Cardiac fibroblast (primary cell): ENCODE data around the gene MAML2.
A peak's percentile ranks its signal among the peaks of the same experiment; 100 is the strongest.

Experiments used
- DNase-seq, 2 donors: peaks; one replicate each; pipeline versions ENCODE4 v3.0.0 to v3.0.0-alpha.2; 2010; ENCODE audit warnings: low read depth in 2 of 2
- H3K4me3 ChIP-seq, 2 donors: replicated peaks in 1 of 2; 1 replicate in 1 of 2; 2 replicates in 1 of 2; pipeline ENCODE4 v1.5.1; 2011; ENCODE audit warnings: low read depth in 2 of 2, low read length in 2 of 2, mild to moderate bottlenecking in 2 of 2, moderate library complexity in 1 of 2
- TF ChIP-seq, protein P1 (sequence below): IDR thresholded peaks from one replicate; pipeline ENCODE4 v1.5.1; 2011; ENCODE audit warnings: low read depth, mild to moderate bottlenecking, low read length, inconsistent platforms

MAML2 gene

DNA sequence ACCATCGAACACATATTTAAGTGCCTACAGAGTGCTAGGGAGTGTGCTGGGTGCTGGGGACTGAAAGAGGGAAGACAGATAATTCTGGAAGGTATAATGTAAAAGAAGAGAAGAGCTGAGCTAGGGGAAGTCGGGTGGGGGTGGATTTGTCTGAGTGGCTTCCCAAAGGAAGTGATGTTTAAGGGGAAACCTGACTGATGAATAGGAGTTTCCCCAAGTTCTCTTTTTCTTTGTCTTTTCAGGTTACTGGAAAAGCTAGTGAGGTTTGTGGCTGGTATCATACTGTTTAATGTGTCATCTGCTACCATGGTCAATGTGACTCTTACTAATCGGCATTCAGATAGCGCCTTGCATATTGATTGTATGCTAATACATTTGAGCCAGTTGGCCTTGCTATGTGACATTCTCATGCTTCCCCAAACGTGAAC, 267.4 kb downstream of the MAML2 start:
- H3K4me3 ChIP-seq = no peak overlapping the region
- TF ChIP-seq, protein P1, sequence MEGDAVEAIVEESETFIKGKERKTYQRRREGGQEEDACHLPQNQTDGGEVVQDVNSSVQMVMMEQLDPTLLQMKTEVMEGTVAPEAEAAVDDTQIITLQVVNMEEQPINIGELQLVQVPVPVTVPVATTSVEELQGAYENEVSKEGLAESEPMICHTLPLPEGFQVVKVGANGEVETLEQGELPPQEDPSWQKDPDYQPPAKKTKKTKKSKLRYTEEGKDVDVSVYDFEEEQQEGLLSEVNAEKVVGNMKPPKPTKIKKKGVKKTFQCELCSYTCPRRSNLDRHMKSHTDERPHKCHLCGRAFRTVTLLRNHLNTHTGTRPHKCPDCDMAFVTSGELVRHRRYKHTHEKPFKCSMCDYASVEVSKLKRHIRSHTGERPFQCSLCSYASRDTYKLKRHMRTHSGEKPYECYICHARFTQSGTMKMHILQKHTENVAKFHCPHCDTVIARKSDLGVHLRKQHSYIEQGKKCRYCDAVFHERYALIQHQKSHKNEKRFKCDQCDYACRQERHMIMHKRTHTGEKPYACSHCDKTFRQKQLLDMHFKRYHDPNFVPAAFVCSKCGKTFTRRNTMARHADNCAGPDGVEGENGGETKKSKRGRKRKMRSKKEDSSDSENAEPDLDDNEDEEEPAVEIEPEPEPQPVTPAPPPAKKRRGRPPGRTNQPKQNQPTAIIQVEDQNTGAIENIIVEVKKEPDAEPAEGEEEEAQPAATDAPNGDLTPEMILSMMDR = no peak
- DNase-seq = peak in 1 of 2 donors; percentile 63

DNA sequence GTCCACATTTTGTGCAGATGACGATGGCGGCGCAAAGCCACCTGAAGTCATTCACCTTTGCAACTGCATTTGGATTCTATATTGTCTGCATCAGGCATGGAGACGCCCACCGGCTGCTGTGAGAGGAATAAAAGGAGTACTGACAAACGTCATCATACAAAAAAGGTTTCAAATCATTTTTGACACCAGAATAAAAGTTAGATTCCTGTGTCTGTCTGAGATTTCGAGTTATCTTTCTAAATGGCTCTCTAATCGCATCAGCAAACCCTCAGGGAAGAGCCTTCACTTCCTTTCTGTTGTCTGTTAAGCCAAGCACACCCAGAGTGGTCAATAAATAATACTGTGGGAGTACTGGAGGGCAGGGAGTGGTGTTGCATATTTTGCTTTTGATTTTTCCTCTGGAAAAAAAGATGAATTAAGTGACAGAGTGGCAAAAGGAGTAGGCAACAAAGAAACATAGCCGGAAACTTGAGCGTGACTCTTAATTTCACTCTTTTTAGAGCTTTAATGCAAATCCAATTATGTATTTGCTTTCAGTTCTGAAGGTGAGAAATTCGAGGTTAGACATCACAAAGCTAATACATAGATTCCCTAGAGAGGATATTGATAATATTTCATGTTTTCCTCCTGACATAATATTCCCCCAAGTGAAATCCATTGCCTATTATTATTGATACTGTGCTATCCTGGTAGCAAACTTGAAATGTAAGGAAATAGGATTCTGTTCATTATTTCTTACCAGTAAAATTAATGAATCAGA, 268.3 kb downstream of the MAML2 start:
- TF ChIP-seq, protein P1 = no peak
- DNase-seq = no peak
- no peak overlapping the region for H3K4me3 ChIP-seq

DNA sequence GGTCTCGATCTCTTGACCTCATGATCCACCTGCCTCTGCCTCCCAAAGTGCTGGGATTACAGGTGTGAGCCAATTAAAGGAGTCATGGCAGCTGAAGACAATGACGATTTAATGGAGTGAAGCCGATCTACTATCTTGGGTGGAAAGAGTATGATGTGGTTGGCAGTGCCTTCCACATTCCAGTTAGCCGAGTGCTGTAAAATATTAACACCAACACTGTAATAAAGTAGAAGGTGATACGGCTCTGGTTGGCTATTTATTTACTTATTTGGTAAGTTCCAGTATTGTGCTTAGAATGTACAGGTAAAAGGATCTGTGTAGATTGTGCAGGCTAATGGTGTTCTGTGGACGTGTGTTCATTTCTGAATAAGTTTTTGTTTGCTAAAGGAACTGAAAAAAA, 269.5 kb downstream of the MAML2 start:
- DNase-seq = no peak
- TF ChIP-seq, protein P1 = no peak
- H3K4me3 ChIP-seq = no peak overlapping the region

DNA sequence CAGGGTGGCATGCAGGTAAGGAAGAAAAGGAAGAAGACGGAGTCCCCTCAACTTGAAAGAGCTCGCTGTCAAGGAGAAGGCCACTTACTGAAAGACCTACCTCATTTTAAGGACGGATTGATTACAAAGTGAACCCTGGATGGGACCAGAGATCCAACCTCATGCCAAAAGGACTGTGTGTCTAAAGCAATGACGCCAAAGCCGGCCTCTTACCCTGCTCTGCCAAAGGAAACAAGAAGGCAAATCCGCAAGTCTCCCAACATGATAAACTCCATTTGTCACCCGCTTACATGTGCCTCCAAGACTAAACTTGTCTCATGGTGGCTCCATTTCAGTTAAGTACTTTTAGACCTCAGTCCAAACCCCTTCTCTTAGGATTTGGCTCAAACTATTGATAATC, 270.4 kb downstream of the MAML2 start:
- no peak for DNase-seq
- TF ChIP-seq, protein P1 = no peak
- no peak overlapping the region for H3K4me3 ChIP-seq

DNA sequence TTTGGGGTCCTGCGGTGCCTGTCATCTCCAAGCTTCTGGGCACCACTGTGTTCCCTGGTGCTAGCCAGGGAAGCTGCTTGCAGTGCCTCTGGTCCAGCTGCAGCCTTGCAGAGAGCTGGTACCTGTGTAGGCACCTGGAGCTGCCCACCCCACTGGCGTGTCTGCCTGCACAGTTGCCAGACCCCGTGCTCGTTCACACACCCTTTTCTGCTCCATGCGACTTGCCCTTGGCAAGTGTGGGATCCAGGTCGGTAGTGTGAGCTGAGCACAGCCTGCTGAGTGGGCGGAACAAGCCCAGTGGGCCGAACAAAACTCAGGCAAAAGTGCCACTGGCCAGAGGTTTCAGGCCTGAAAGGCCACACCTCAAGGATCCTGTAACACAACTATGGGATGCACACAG, 272.5 kb downstream of the MAML2 start:
- no peak overlapping the region for H3K4me3 ChIP-seq
- TF ChIP-seq, protein P1 = no peak
- DNase-seq = no peak

DNA sequence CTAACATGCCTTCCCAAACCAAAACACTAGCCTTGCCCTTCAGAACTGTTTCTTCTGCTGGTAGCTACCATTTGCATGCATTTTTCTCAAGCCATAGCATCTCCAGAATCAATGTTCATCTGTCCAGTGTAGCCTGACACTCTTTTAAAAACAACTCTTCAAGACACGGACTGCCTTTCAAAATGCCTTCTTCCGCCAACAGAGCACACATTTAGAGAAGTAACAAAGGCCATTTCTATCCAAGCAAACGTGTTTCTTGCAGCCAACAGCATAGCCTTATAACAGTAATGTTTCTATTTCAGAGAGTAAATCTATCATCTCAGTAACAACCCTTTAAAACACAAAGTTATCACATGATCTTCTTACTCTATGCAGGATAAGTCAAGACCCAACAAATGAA, 275.8 kb downstream of the MAML2 start:
- TF ChIP-seq, protein P1 = no peak
- H3K4me3 ChIP-seq = no peak overlapping the region
- no peak for DNase-seq

DNA sequence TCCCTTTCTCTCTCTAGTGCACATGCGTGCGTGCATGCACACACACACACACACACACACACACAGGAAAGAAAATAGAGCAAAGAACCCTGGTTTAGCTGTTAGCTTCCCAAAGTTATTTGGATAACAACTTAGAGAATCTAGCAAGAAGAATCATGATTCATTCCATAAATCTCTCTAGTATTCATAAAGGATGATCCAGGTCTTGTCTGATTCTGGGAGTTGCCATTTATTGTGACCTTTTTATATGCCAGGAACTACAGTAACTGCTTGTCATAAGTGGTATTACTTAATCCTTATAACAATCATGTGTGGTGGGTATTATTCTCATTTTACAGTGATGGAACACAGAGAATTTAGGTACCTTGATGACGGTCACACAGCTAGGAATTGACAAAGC, 277.6 kb downstream of the MAML2 start:
- peak in 1 of 2 donors; percentile 34 for DNase-seq
- TF ChIP-seq, protein P1 = no peak
- H3K4me3 ChIP-seq = no peak overlapping the region
